SU-DHL-6 (cell line): ENCODE data around the gene APBB2.

ENCODE experiments used
- H2AFZ ChIP-seq: fragments of 200-600 bp; sonication (generic); 2 replicates; pipeline ENCODE4 v1.6.1; 2014; ENCODE audit warnings: low read depth, mild to moderate bottlenecking, moderate library complexity, mixed read lengths, antibody characterized with exemption, low read length; ENCODE audit not compliant: severe bottlenecking
- H3F3A ChIP-seq: fragments of 200-600 bp; shearing (Covaris generic); 2 replicates; pipeline ENCODE4 v1.6.0; 2016; ENCODE audit warnings: antibody characterized with exemption, mild to moderate bottlenecking; ENCODE audit not compliant: insufficient read depth
- H3K27ac ChIP-seq: fragments of 200-600 bp; sonication (generic); 2 replicates; pipeline ENCODE4 v1.5.1; 2016; ENCODE audit warnings: low read depth, mild to moderate bottlenecking, low read length, moderate library complexity, mixed read lengths
- H3K27me3 ChIP-seq: fragments of 200-600 bp; sonication (generic), shearing (Covaris generic); 2 replicates; pipeline ENCODE4 v1.6.0; 2014; ENCODE audit warnings: mild to moderate bottlenecking, low read length
- H3K36me3 ChIP-seq: fragments of 200-600 bp; sonication (generic); 2 replicates; pipeline ENCODE4 v1.6.1; 2014; ENCODE audit warnings: mild to moderate bottlenecking, low read length, mixed read lengths
- H3K4me2 ChIP-seq: fragments of 300-600, 200-600 bp; shearing (Covaris generic), sonication (generic); 2 replicates; pipeline ENCODE4 v1.6.0; 2014; ENCODE audit warnings: low read length, low read depth, mild to moderate bottlenecking; ENCODE audit not compliant: poor library complexity, severe bottlenecking
- H3K4me3 ChIP-seq: fragments of 200-600 bp; sonication (generic); 2 replicates; pipeline ENCODE4 v1.5.1; 2014; ENCODE audit warnings: antibody characterized with exemption, low read length, mild to moderate bottlenecking, mixed read lengths; ENCODE audit not compliant: insufficient read depth, poor library complexity, severe bottlenecking
- H3K79me2 ChIP-seq: fragments of 200-600 bp; sonication (generic); 2 replicates; pipeline ENCODE4 v1.6.1; 2014; ENCODE audit warnings: mild to moderate bottlenecking, low read length, moderate library complexity; ENCODE audit not compliant: insufficient read depth
- H3K9ac ChIP-seq: fragments of 200-600 bp; sonication (generic); 2 replicates; pipeline ENCODE4 v1.7.0; 2014; ENCODE audit warnings: mild to moderate bottlenecking, low read length
- H3K9me2 ChIP-seq: fragments of 200-600 bp; sonication (generic); replicated peaks from 2 replicates; pipeline ENCODE4 v1.6.1; 2014; ENCODE audit warnings: low read length; ENCODE audit not compliant: insufficient read depth
- H3K9me3 ChIP-seq: fragments of 200-600 bp; sonication (generic); 2 replicates; pipeline ENCODE4 v1.6.1; 2014; ENCODE audit warnings: low read length, mixed read lengths; ENCODE audit not compliant: insufficient read depth
- H4K20me1 ChIP-seq: fragments of 200-600 bp; sonication (generic); 2 replicates; pipeline ENCODE4 v1.6.1; 2014; ENCODE audit warnings: low read depth, mild to moderate bottlenecking, antibody characterized with exemption, low read length, moderate library complexity, mixed read lengths
- CTCF ChIP-seq: fragments of 200-600 bp; sonication (generic); IDR thresholded peaks from one replicate; pipeline ENCODE4 v1.5.1; 2017; ENCODE audit warnings: antibody characterized with exemption, mild to moderate bottlenecking, low read length, moderate library complexity; ENCODE audit not compliant: insufficient read depth, poor library complexity, severe bottlenecking
- EZH2phosphoT487 ChIP-seq: fragments of 200-600 bp; sonication (generic), shearing (Covaris generic); conservative IDR thresholded peaks from 2 replicates; pipeline ENCODE4 v1.6.1; 2018; ENCODE audit warnings: mild to moderate bottlenecking, antibody characterized with exemption, low read length, moderate library complexity, mixed read lengths

Gene APBB2

GRCh38 chr4:41141900-41142299 is 72.4 kb downstream of the APBB2 start:
- Histone ChIP-seq H3K9ac (no peak overlapping the region), H3K4me3 (no peak overlapping the region), H3K79me2 (peaks cover 30% of the 10 kb centered on the region), H3K27me3 (no peaks in the 10 kb centered on the region), H3K4me2 (no peak overlapping the region), H3K36me3 (0 out of 2 replicates have a peak, but pooled peaks cover 9% of the 10 kb centered on the region), H2AFZ (no peak overlapping the region), H4K20me1 (no peaks in the 10 kb centered on the region), H3K9me3 (no peaks in the 10 kb centered on the region), H3K27ac (no peak overlapping the region), H3F3A (no peaks in the 10 kb centered on the region), H3K9me2 (no peaks in the 10 kb centered on the region)
- no peak for TF ChIP-seq CTCF
- no peak for TF ChIP-seq EZH2phosphoT487

GRCh38 chr4:41140410-41140809 is 73.9 kb downstream of the APBB2 start:
- no peak for TF ChIP-seq EZH2phosphoT487
- no peak for TF ChIP-seq CTCF
- H3K4me2 ChIP-seq: no peak overlapping the region
- no peaks in the 10 kb centered on the region for H3K9me3 ChIP-seq
- 0 out of 2 replicates have a peak, but pooled peaks cover 9% of the 10 kb centered on the region for H3K36me3 ChIP-seq
- no peaks in the 10 kb centered on the region for H4K20me1 ChIP-seq
- H3K9me2 ChIP-seq: no peaks in the 10 kb centered on the region
- H3K9ac ChIP-seq: no peak overlapping the region
- H3K27ac ChIP-seq: no peak overlapping the region
- no peak overlapping the region for H3K4me3 ChIP-seq
- H3F3A ChIP-seq: no peaks in the 10 kb centered on the region
- H2AFZ ChIP-seq: no peak overlapping the region
- H3K79me2 ChIP-seq: peaks cover 19% of the 10 kb centered on the region
- no peaks in the 10 kb centered on the region for H3K27me3 ChIP-seq

- 0 out of 2 replicates have a peak, but pooled peaks cover 9% of the 10 kb centered on the region for H3K36me3 ChIP-seq
- no peak overlapping the region for H3K4me2 ChIP-seq
- H3F3A ChIP-seq: no peaks in the 10 kb centered on the region
- H3K9ac ChIP-seq: no peak overlapping the region
- no peaks in the 10 kb centered on the region for H4K20me1 ChIP-seq
- no peaks in the 10 kb centered on the region for H3K9me2 ChIP-seq
- H3K27me3 ChIP-seq: no peaks in the 10 kb centered on the region
- no peak overlapping the region for H3K27ac ChIP-seq
- no peak for TF ChIP-seq CTCF
- no peak for TF ChIP-seq EZH2phosphoT487
- H3K9me3 ChIP-seq: no peaks in the 10 kb centered on the region
- H3K4me3 ChIP-seq: no peak overlapping the region
- H3K79me2 ChIP-seq: peaks cover 7% of the 10 kb centered on the region; the same call in 1 of the 2 replicates
- H2AFZ ChIP-seq: no peak overlapping the region
Observed at GRCh38 chr4:41137879-41138278, 76.5 kb downstream of the APBB2 start.

GRCh38 chr4:41136456-41136855 is 77.9 kb downstream of the APBB2 start:
- H3K27me3 ChIP-seq: no peaks in the 10 kb centered on the region
- no peak overlapping the region for H3K4me2 ChIP-seq
- H4K20me1 ChIP-seq: no peaks in the 10 kb centered on the region
- H3K79me2 ChIP-seq: peaks cover 14% of the 10 kb centered on the region
- no peak overlapping the region for H3K27ac ChIP-seq
- H3K36me3 ChIP-seq: 0 out of 2 replicates have a peak, but pooled peaks cover 9% of the 10 kb centered on the region
- no peaks in the 10 kb centered on the region for H3K9me2 ChIP-seq
- H3K4me3 ChIP-seq: no peak overlapping the region
- TF ChIP-seq EZH2phosphoT487 (no peak), CTCF (no peak)
- no peak overlapping the region for H3K9ac ChIP-seq
- no peaks in the 10 kb centered on the region for H3F3A ChIP-seq
- H3K9me3 ChIP-seq: no peaks in the 10 kb centered on the region
- H2AFZ ChIP-seq: no peak overlapping the region
